Breast epithelium (tissue), 3 donors: ENCODE measurements around the gene FOXP3.

Source experiments
- CTCF ChIP-seq, 3 donors: fragments of 450-650 bp; IDR thresholded peaks; one replicate each; pipeline ENCODE4 v1.5.1; 2016 to 2017; ENCODE audit warnings: antibody characterized with exemption in 3 of 3, mild to moderate bottlenecking in 3 of 3, moderate library complexity in 3 of 3
- POLR2A ChIP-seq: fragments of 450-650 bp; IDR thresholded peaks from one replicate; pipeline ENCODE4 v1.6.1; 2016; ENCODE audit warnings: antibody characterized with exemption, mild to moderate bottlenecking, moderate library complexity
- POLR2AphosphoS5 ChIP-seq, 3 donors: sonication (generic); formaldehyde crosslinking; IDR thresholded peaks; one replicate each; pipeline ENCODE4 v1.6.1; 2017; ENCODE audit warnings: antibody characterized with exemption in 3 of 3

- TF ChIP-seq CTCF (IDR thresholded peaks at IDR 0.05): no peak
- no peak for TF ChIP-seq POLR2A
- no peak for TF ChIP-seq POLR2AphosphoS5 (IDR thresholded peaks at IDR 0.05)
Observed at GRCh38 chrX:49231333-49232000, 33.0 kb downstream of the FOXP3 start.
